NCI-H1417 (cell line): ENCODE results near the gene ASTN2.
A peak's percentile ranks its signal among the peaks of the same experiment; 100 is the strongest.

Source experiments
- DNase-seq, 3 experiments: peaks; one replicate each; lab custom pipeline; 2025; lab: John Stamatoyannopoulos, UW

ASTN2 gene

DNA sequence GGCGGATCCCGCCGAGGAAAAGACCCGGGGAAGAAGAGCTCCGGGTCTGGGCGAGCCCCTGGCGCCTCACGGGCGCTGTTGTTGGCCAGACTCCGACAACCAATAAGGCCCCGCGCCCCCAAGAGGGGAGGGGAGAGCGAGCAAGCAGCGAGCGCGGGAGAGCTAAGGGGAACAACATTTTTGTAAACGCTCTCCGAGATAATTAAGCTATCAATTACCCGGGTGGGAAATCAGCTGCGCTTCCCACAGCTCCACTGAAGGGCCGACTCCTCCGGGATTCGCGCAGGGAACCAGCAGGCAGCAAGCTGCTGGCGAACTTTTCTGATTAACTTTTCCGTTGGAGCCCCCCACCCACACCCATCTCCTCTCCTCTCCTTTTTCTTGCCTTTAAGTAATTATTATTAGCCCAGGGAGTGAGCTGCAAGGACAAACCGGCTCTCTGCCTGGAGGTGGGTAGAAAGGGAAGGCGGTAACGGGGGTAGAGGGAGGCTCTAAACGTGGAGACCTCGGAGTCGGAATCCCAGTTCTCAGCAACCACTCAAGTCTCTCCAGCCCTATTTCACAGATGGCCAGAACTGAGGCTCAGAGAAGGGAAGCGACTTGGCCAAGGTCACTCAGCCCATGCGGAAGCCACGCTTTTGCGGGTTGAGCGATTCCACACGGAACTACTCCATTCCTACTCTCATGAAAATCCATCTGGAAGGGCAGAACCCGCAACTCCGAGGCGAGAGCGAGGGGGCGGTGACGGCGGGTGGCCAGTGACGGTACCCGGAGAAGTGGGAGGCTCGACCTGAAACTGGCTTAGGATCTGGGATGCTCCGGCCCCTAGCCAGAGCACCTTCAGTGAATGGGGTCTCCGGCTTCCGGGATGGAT lies 1.3 kb downstream of the ASTN2 start:
- DNase-seq, result peak in 2 of 3 experiments; percentile 79 to 85

DNA sequence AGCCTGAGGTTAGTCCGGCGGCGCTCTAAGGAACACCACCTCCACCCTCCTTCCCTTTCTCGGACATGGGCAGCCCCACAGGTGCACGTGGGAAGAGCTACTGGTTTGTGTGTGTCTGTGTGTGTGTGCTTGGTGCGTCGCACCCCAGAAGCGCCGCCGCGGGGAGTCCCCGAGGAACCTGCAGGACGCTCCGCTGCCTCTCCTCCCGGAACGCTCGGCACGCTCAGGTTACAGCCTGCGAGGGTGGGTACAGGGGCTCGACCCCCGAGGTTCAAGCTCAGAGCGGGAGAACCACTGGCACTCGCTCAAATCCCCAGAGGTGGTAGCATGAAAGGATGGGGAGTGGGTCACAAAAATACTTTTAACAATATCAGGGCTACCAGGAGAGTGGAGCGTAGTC lies 2.0 kb downstream of the ASTN2 start:
- DNase-seq, result no peak

DNA sequence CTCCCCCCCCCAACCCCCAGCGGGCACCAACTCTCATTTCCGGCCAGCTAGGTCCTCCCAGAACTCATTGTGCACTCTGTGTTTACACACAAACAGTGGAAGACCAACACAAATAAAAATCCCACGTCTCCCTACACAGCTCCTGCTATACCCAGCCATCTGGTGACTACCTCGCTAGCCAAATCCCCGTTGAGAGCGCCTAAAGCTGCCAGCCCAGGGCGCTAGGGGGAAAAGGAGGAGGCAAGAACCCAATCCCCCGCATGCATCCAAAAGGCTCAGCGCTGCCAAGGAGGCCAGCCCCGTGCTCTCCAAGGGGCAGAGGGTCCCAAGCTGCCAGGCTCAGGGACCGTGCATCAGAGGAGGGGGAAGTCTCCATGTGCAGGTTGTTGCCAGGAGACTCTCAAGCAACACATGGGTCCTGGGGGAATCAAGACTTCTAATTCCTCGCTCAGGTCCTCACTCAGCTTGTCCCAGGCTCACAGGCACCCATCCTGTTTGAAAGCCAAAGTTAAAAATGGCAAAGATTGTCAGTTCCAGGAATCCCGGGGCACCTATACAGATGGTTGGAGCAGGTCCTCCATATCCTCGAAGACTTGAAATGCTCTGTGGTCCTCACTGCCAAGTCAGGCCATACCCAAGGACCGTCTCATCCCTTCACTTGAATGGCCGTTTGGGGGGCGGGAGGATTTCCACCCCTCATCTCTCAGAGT lies 2.7 kb downstream of the ASTN2 start:
- DNase-seq, result no peak

DNA sequence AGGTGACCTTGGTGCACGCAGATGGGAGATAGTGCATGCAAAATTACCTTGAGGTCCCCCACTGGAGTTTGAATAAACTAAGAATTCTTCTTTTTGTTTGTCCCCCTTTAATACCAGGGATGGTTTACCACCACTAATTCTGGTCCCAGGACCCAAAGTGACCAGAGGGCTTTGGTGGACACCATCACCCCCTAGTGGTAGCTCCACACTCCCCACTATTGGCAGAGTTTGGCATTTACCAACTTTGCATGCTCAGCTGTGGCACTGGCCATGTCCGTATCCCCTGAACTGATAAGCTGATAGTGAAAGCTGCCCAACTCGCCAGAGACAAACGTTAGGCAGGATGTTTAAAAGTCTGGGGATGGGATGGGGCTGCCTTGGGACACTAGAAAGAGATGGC lies 3.3 kb downstream of the ASTN2 start:
- peak; percentile 3 to 50 (median 34) for DNase-seq

DNA sequence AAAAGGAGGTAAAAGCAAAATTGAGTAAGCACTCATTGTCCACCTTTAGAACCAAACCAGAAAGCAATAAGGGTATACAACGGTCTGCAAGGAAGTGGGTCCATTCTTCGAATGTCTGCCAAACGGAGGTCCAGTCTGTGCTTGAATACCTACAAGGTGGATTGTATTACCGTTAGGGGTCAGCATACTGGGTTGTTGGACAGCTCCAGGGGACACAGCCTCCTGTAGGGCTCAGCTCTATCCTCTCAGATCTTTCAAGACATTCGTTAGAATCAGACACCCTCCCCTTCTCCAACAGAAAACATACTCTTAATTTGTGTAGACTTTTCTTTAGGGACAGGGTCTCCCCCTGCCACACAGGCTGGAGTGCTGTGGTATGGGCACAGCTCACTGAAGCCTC lies 5.5 kb downstream of the ASTN2 start:
- DNase-seq, result no peak

DNA sequence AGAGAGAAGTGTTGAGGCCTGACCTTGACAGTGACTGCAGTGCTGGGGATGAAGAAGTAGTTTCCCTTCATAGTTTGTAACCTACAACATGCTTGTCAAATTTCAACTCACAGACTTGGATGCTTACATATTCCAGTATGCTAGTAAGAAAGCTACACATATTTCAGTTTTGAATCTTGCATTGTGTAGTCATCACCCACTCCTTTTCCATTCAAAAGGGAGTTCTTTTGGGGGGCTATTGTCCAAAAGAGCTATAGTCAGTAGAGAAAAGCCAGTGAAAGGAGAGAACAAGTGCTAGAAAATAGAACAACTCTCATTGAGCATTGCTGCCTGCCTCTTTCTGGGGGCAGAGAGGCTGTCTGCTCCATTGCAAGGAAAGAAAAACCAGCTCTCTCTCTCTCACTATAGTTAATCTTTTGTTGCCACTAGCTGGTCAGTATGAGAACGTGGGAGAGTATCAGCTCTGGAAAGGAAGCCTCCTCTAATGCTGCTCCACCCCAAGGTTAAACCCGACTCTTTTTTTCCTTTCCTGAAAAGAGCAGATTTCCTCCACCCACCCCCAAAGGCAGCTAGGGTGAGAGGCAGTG lies 7.3 kb downstream of the ASTN2 start:
- DNase-seq, result peak in 1 of 3 experiments; percentile 39

DNA sequence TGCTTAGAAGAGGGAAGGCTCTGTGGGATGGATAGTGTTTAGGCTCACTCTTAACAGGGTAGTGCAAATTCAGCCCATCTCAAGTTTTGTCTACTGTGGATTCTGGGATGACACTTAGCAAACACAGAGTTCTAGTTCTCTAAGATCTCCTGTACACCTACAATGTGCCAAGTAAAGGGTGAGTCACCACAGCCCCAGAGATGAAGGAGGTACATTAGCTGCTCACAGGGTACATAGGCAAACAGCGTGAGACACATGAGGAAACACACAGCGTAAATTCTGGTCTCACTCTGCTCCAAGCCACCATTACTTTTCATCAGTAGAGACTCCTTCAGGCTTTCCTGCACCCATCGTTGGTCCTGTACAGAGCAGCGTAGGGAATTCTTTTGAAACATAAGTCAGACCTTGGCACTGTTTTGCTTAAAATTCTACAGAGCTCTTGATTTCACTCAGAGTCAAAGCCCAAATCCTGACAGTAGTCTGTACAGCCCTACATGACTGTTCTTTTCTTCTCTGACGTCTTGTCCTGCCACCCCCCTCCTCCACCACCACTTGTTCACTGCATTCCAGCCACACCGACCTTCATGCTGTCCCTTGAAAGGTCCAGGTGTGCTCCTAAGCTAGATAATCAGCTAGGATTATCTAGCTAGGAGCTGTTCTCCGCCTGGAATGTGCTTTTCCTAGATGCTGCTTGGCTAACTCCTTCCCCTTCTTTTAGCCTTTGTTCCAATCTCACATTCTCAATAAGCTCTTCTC lies 8.7 kb downstream of the ASTN2 start:
- DNase-seq, result no peak

DNA sequence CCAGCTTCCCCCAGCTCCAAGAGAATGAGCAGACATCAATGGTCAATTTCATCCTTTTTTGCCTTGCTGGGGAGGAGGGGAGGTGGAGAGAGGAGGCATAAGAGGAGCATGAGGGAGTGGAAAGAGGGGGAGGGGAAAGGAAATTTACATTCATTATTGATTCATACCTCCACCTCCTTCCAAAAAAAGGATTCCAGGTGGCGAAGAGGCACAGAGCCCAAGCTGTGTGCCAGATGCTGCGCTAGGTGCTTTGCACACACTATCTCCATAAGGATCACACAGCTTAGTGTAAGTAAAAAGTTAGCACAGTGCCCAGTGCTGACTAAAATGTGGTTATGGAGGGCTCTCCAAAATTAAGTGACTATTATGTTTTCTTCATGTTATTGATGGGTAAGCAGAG lies 11.0 kb downstream of the ASTN2 start:
- DNase-seq, result peak in 1 of 3 experiments; percentile 33

DNA sequence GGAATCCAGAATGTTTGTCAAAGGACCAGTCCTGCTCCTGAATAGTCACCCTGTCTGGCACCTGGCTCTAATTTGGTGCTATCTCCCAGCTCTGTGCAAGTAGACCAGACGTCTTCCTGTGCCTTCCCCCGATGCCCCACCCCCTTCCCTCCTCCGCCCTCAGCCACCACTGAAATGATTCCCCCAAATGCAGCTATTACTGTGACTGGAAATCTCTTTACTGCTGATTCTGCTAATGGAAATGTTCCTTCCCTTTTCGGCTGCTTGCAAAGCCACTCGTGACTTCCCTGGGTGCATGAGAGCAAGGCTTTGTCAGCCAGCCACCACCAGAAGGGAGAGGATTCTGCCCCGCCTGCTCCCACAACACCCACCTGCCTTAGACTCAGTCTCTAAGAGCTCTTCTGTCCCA lies 11.4 kb downstream of the ASTN2 start:
- DNase-seq, result peak in 2 of 3 experiments; percentile 59 to 73

DNA sequence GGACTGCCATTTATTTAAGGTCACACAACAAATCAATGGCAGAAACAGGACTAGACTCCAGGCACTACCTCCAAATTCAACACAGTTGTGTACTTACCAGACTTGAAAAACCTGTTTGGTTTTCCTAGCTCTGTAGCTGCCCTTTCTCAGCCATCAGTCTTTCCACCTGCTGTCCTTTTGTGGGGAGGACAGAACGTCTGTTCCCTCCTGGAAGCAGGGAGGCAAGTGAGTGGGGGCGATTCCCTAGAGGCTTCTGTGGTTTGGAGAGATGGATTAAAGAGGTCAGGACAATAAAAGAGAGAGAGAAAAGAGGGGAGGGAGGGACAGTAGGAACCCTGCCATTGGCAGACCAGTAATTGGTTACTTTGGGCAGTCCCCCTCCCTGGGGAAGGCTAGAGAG lies 14.7 kb downstream of the ASTN2 start:
- DNase-seq, result peak; percentile 70 to 97 (median 85)

DNA sequence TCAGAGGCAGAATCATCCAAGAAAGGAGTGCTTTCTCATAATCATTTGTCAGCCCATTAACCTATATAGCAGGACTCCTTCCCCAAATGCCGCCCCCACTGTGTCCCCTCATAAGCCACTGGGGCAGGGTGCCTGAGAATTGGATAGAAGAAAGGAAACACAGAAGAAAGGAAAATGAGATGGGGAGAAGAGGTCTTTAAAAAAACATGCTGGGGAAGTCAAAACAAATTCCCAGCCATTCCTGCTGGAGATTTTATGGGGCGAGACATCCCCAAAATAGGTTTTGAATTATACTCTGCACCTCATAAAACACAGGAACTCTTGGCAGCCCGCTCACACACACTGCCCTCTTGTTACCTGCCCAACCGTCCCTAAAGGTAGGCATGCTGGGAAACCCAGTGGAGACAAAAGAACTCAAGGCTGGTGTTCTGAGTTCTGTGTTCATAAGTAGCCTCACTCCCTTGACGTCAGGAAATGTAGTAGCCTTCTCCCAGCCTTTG lies 19.7 kb downstream of the ASTN2 start:
- DNase-seq, result no peak

DNA sequence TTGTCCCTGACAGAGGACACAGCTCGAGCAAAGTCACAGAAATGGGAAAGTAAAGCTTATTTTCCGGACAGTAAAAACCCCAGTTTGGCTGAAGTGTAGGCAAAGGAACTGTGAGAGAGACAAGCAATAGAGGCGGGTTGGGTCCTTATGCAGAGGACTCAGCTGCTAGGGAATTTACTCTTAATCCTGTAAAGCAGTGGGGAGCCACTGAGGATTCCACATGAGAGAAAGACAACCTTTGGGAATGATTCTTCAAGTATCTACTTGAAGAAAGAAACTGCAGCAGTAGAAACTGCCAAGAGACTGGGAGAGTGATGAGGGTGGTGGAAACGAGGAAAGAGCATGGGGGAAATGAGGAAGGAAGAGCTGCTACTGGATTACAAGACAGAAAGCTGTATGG lies 20.2 kb downstream of the ASTN2 start:
- no peak for DNase-seq

DNA sequence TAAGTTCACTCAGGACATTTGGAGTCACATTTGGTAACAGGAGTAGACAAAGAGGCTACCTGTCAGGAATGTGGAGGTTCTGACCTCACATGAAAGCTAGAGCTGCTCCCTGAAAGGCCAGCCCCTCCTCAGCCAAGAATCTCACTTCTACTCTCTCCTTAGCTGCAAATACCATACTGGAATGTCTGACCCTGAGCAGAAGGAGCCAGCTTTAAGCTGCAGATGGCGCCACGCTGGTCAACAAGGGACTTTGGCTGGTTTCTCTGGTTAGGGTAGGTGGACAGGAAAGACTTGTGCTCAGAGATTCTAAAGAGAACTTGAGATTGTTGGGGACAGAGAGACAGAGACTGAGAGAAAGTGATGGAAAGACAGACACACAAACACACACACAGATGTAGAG lies 21.9 kb downstream of the ASTN2 start:
- no peak for DNase-seq

DNA sequence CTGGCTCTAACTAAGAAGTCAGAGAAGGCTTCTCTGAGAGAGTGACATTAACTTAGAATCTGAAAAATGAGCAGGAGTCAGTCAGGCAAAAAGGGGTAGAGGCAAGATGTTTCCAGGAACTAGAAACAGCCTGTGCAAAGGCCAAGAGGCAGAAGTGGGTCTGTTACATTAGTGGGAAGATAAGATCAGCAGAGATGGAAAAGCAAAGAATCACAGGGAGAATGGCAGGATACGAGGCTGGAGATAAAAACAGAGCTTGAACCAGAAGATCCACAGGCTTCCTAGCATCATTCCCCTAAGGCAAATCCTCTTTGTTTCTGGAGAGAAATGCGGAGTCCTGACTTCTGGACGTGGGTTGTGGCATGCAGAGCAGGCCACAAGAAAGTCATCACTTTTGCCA lies 27.4 kb downstream of the ASTN2 start:
- DNase-seq, result no peak

DNA sequence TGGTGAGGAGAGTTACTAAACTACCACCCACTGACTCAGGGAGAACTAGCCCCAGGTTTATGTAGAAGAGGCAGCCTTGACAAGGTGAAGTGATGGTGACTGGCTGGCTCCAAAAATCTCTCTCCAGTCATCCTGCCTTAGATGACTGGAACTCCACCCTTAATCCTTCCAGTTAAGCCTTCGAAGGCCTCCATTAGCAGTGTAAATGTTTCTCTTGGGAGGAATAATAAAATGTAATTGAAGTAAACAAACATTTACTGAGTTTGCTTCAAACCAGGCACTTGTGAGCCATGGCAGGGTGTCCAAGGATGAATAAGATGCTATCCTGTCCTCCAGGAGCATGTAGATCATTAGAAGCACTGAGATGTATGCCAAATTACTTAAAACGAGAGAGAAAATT lies 35.5 kb downstream of the ASTN2 start:
- no peak for DNase-seq

DNA sequence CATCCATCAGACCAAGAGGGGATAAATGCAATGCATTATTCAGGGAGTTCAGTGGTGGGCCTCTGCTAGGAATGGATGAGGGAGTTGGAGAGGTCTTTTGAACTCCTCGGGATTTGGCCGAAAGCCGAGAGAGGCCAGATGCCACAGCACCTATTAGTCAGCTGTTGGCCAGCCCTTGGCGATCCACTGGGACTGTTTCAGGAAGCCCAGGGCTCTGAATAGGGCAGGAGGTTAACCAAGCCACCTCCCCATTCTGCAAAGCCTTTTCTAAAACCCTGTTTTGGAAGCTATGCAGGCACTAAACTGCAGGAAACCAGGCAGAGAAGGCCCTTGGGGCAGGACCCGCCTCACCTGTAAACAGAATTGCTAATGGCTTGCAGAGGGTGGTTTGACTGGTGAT lies 37.8 kb downstream of the ASTN2 start:
- peak in 2 of 3 experiments; percentile 12 to 21 for DNase-seq

DNA sequence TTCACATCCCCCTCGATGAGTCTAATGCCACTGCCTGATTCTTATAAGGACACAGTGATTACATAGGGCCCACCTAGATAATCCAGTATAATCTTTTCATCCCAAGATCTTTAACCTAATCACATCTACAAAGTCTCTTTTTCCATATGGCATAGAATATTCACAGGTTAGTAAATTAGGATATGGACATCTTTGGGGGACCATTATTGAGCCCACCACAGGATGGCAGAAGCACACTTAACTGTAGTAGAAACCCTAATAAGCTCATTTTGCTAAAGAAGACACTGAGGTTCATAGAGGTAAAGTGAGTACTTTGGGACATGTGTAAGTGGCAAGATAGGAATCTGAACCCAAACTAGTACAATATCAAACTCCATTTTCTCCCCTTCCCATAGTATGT lies 38.9 kb downstream of the ASTN2 start:
- DNase-seq, result no peak

DNA sequence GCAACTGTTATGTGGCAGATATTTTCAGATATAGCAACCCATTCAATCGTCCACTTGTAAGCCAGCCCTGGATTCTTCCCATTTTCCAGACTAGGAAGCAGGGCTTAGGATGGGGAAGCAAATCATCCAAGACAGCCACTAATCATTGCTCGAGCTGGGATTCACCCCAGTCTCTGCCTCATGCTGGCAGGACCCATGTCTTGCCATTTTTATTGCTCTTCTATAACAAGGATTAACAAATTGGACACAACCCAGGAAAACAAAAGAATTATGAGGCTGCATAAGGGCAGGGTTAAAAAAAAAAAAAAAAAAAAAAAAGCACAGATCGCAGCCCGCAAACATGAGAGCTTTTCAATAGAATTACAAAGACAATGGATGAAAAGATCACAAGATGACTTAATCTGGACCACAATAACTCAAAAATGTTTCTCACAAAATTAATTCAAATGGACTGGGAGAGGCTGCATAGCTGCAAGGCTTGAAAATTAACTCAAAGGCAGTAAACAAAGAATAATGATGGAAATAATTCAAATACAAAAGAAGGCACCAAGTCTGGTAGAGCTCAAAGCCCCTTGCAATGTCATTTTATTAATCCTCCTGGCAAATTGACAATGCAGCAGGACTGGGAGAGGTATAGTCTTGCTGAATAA lies 40.7 kb downstream of the ASTN2 start:
- DNase-seq, result no peak

DNA sequence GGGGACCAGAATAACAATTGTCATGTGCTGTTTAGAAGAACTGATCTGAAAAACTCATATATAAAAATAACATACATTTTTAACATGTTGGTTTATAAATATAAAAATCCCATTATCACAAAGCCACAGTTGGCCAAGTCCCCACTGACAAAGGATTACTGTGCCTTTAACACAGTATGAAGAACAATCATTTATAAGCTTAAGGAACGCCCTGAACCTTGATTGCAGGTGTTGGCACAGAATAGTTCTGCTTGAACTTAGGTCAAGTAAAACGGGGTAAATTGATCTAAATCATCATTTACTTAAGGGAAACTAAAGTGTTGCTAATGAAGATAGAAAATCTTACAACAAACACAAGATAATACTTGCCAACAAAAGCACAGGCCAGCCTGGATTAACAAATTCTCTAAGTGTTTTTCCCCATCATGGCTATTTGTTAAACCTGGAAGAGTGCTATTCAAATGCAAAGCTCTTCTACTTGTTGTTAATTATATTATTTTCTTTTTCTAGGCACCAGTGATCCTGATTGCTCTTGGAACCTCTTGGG lies 46.1 kb downstream of the ASTN2 start:
- no peak for DNase-seq

DNA sequence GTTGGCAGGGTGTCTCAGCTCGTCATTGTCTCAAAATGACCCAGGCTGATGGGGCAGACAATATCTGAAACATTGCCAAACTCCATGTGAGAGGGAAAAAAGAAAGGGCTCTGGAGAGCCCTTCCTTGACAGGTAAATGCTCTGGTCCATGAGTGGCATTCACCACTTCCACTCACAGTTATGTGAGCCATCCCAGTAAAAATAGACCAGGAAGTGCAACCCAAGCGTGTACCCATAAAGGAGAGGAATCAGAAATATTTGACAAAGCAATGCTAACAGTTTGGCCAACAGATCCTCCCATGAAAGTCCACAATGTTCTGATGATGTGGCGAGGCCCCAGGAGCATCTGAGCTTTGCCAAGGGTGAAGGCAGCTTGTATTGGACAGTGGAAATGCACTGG lies 49.4 kb downstream of the ASTN2 start:
- DNase-seq, result peak in 1 of 3 experiments; percentile 18

DNA sequence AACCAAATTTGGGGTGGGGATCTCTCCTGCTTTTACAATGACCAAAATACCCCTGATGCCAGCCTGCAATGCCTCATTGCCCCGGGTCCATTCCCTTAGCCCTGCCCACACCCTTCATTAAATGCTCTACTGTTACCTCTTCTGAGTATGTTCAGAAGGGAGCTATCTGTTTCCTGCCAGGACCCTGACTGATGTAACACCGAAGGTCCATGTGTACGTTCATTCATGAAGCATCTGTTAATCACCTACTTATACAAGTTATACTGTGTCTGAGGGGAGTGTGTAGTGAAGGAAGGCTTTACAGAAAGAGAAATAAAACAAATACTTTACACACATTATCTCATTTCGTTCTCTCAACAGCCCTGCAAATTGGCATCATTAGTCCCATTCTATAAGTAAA lies 51.9 kb downstream of the ASTN2 start:
- DNase-seq, result no peak
